Spleen (tissue), 7 donors: ENCODE data around the gene OXNAD1.

ENCODE experiments used
- POLR2A ChIP-seq, 3 donors: fragments of 450-650 bp; IDR thresholded peaks; one replicate each; pipeline ENCODE4 v1.5.1; 2017; ENCODE audit warnings: antibody characterized with exemption in 3 of 3, mild to moderate bottlenecking in 1 of 3
- TF ChIP-seq, protein P1 (sequence below), 11 experiments: fragments of 200-600 bp in 7 of 11; fragments of 450-650 bp in 4 of 11; sonication (generic) in 4 of 11; IDR thresholded peaks in 8 of 11; conservative IDR thresholded peaks in 3 of 11; 1 replicate in 7 of 11; 2 replicates in 4 of 11; pipeline versions ENCODE4 v1.4.0 to v1.8.0; 2016 to 2021; ENCODE audit warnings: antibody characterized with exemption in 11 of 11, inconsistent platforms in 4 of 11, mild to moderate bottlenecking in 1 of 11
- donor health status: DM: no; HTN: no; CAD: no; lungs with moderate emphysema.
- donor health status: DM: no; HTN: no; CAD: no.
- donor health status: DM: no; HTN: no; CAD: no.

- TF ChIP-seq POLR2A (IDR thresholded peaks at IDR 0.05), result no peak
- TF ChIP-seq, protein P1, sequence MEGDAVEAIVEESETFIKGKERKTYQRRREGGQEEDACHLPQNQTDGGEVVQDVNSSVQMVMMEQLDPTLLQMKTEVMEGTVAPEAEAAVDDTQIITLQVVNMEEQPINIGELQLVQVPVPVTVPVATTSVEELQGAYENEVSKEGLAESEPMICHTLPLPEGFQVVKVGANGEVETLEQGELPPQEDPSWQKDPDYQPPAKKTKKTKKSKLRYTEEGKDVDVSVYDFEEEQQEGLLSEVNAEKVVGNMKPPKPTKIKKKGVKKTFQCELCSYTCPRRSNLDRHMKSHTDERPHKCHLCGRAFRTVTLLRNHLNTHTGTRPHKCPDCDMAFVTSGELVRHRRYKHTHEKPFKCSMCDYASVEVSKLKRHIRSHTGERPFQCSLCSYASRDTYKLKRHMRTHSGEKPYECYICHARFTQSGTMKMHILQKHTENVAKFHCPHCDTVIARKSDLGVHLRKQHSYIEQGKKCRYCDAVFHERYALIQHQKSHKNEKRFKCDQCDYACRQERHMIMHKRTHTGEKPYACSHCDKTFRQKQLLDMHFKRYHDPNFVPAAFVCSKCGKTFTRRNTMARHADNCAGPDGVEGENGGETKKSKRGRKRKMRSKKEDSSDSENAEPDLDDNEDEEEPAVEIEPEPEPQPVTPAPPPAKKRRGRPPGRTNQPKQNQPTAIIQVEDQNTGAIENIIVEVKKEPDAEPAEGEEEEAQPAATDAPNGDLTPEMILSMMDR (IDR thresholded peaks at IDR 0.05 in 8 of 11, conservative IDR thresholded peaks at IDR 0.05 in 3 of 11), result no peak
These were observed 38.1 kb downstream of the OXNAD1 start for GRCh38 chr3:16303037-16303575.
